Daoy (cell line): Measurements from ENCODE around the gene PSG1. TPM values are rescaled to one million over a fixed set of nuclear protein-coding genes. Genes with fewer than 3 reads are reported as not detected.
A peak's percentile ranks its signal among the peaks of the same experiment; 100 is the strongest.
"Not testable (repeated sequence)": the region's sequence is repeated elsewhere in the genome, so short reads cannot be mapped to it uniquely, and the experiment has no call there.

ENCODE experiments used
- DNase-seq: peaks from one replicate; pipeline ENCODE4 v3.0.0-alpha.2; 2015; ENCODE audit warnings: low read depth
- total RNA-seq: library from RNA; depleted of rRNA; stranded (reverse); fragments of >200 nt; shearing (Covaris generic); gene quantifications from 2 replicates; pipeline ENCODE4 v1.2.3, GENCODE V29; 2014

The PSG1 gene
- total RNA-seq, 1 experiment from 2014 or later = not detected

- DNase-seq = peak; percentile 21
Measured at GRCh38 chr19:42881279-42881678, 1.8 kb upstream of the PSG1 start.

- DNase-seq = not testable (repeated sequence)
Measured at GRCh38 chr19:42880621-42881020, 1.1 kb upstream of the PSG1 start.

- DNase-seq = not testable (repeated sequence)
Measured at GRCh38 chr19:42876596-42876995, 2.9 kb downstream of the PSG1 start.

- not testable (repeated sequence) for DNase-seq
Measured at GRCh38 chr19:42875881-42876280, 3.6 kb downstream of the PSG1 start.

GRCh38 chr19:42874901-42875813 is 4.4 kb downstream of the PSG1 start:
- DNase-seq = peak; percentile 64

GRCh38 chr19:42874136-42874535 is 5.4 kb downstream of the PSG1 start:
- DNase-seq = not testable (repeated sequence)

GRCh38 chr19:42872608-42873007 is 6.9 kb downstream of the PSG1 start:
- no peak for DNase-seq

GRCh38 chr19:42857544-42857867 is 22.0 kb downstream of the PSG1 start:
- no peak for DNase-seq

- DNase-seq = peak; percentile 59
Measured at GRCh38 chr19:42856866-42857543, 22.5 kb downstream of the PSG1 start.

- not testable (repeated sequence) for DNase-seq
Measured at GRCh38 chr19:42854745-42855144, 24.8 kb downstream of the PSG1 start.

GRCh38 chr19:42853231-42853630 is 26.3 kb downstream of the PSG1 start:
- DNase-seq = not testable (repeated sequence)

GRCh38 chr19:42852821-42853220 is 26.7 kb downstream of the PSG1 start:
- not testable (repeated sequence) for DNase-seq

- not testable (repeated sequence) for DNase-seq
Measured at GRCh38 chr19:42851718-42852280, 27.7 kb downstream of the PSG1 start.

- DNase-seq = peak; percentile 98
Measured at GRCh38 chr19:42850981-42851717, 28.4 kb downstream of the PSG1 start.

- DNase-seq = no peak
Measured at GRCh38 chr19:42846597-42846996, 32.9 kb downstream of the PSG1 start.

GRCh38 chr19:42843631-42844030 is 35.9 kb downstream of the PSG1 start:
- DNase-seq = not testable (repeated sequence)

GRCh38 chr19:42832746-42833442 is 46.6 kb downstream of the PSG1 start:
- DNase-seq = peak; percentile 42

- not testable (repeated sequence) for DNase-seq
Measured at GRCh38 chr19:42832023-42832680, 47.4 kb downstream of the PSG1 start.

- no peak for DNase-seq
Measured at GRCh38 chr19:42831221-42832019, 48.1 kb downstream of the PSG1 start.
